HepG2 (cell line): ENCODE results near the gene GDPGP1. TPM values are rescaled to one million over a fixed set of nuclear protein-coding genes. Genes with fewer than 3 reads are reported as not detected.

Source experiments
- AGO1 ChIP-seq: fragments of 200-400 bp; formaldehyde crosslinking; IDR thresholded peaks from 2 replicates; pipeline ENCODE4 v1.6.1; 2017; ENCODE audit warnings: mild to moderate bottlenecking, low read depth, low read length, moderate library complexity; ENCODE audit not compliant: poor library complexity, severe bottlenecking
- CERS6 ChIP-seq: sonication (generic); formaldehyde crosslinking; IDR thresholded peaks from 2 replicates; pipeline ENCODE4 v1.5.0; 2020; ENCODE audit warnings: missing genetic modification reagents
- GRHL1 ChIP-seq: sonication (generic); formaldehyde crosslinking; conservative IDR thresholded peaks from 2 replicates; pipeline ENCODE4 v1.8.0; 2022; ENCODE audit warnings: missing genetic modification reagents
- HNF1B ChIP-seq: sonication (generic); formaldehyde crosslinking; IDR thresholded peaks from 2 replicates; pipeline ENCODE4 v1.5.1; 2020; ENCODE audit warnings: mild to moderate bottlenecking, moderate library complexity, missing genetic modification reagents
- SMARCC2 ChIP-seq: fragments of 450-650 bp; IDR thresholded peaks from 2 replicates; pipeline ENCODE4 v1.6.1; 2017; ENCODE audit warnings: antibody characterized with exemption, mild to moderate bottlenecking
- SOX5 ChIP-seq: IDR thresholded peaks from 2 replicates; pipeline ENCODE4 v1.6.1; 2016; ENCODE audit warnings: borderline replicate concordance
- TAF15 ChIP-seq: fragments of 200-400 bp; formaldehyde crosslinking; IDR thresholded peaks from one replicate; pipeline ENCODE4 v1.6.1; 2018; ENCODE audit warnings: mild to moderate bottlenecking, low read depth, low read length; ENCODE audit not compliant: poor library complexity, severe bottlenecking
- ZFP1 ChIP-seq: IDR thresholded peaks from 2 replicates; pipeline ENCODE4 v1.6.1; 2016
- ZFYVE20 ChIP-seq: sonication (generic); formaldehyde crosslinking; IDR thresholded peaks from 2 replicates; pipeline ENCODE4 v1.8.0; 2023; ENCODE audit warnings: low read depth, mild to moderate bottlenecking, moderate library complexity, missing genetic modification reagents, borderline replicate concordance
- ZNF30 ChIP-seq: sonication (generic); formaldehyde crosslinking; IDR thresholded peaks from 2 replicates; pipeline ENCODE4 v1.5.0; 2020; ENCODE audit warnings: mild to moderate bottlenecking, missing genetic modification reagents
- ZNF333 ChIP-seq: sonication (generic); formaldehyde crosslinking; IDR thresholded peaks from 2 replicates; pipeline ENCODE4 v1.4.0; 2020; ENCODE audit warnings: mild to moderate bottlenecking, missing genetic modification reagents, borderline replicate concordance
- polyA plus RNA-seq, 8 experiments: library from polyadenylated mRNA; depleted of rRNA in 3 of 8; stranded (reverse) in 7 of 8; unstranded in 1 of 8; fragments of >200 nt; fragmentation: Illumina TruSeq in 4 of 8; extraction: Trizol in 4 of 8; gene quantifications; 2 replicates each; pipeline versions ENCODE4 v1.2.1 to v1.2.3, GENCODE V29; 2011 to 2016; ENCODE audit warnings: low read depth in 4 of 8, missing spikeins in 1 of 8, mixed read lengths in 1 of 8; ENCODE audit not compliant: insufficient read depth in 1 of 8
- total RNA-seq, 5 experiments: library from RNA; depleted of rRNA; stranded (reverse); fragments of >200 nt; fragmentation: Illumina TruSeq; extraction: Trizol; gene quantifications; 2 replicates each; pipeline ENCODE4 v1.2.3, GENCODE V29; 2016; ENCODE audit warnings: low read depth in 1 of 5
- TF ChIP-seq, protein P1 (sequence below): IDR thresholded peaks from 2 replicates; pipeline ENCODE4 v1.6.1; 2016; ENCODE audit warnings: low read depth
- TF ChIP-seq, protein P2 (sequence below): sonication (generic); formaldehyde crosslinking; IDR thresholded peaks from 2 replicates; pipeline ENCODE4 v1.4.0; 2020; ENCODE audit warnings: mild to moderate bottlenecking, missing genetic modification reagents
- TF ChIP-seq, protein P3 (sequence below): sonication (generic); formaldehyde crosslinking; IDR thresholded peaks from 2 replicates; pipeline ENCODE4 v1.4.0; 2020; ENCODE audit warnings: missing genetic modification reagents
- TF ChIP-seq, protein P4 (sequence below): sonication (generic); formaldehyde crosslinking; IDR thresholded peaks from 2 replicates; pipeline ENCODE4 v1.5.0; 2020; ENCODE audit warnings: missing genetic modification reagents

Gene GDPGP1
- total and polyA plus RNA-seq, 2 of the 13 experiments (the other 11 are each of a cell fraction or from before 2014, with no cell fraction given), result 1.5 to 4.3 TPM

DNA sequence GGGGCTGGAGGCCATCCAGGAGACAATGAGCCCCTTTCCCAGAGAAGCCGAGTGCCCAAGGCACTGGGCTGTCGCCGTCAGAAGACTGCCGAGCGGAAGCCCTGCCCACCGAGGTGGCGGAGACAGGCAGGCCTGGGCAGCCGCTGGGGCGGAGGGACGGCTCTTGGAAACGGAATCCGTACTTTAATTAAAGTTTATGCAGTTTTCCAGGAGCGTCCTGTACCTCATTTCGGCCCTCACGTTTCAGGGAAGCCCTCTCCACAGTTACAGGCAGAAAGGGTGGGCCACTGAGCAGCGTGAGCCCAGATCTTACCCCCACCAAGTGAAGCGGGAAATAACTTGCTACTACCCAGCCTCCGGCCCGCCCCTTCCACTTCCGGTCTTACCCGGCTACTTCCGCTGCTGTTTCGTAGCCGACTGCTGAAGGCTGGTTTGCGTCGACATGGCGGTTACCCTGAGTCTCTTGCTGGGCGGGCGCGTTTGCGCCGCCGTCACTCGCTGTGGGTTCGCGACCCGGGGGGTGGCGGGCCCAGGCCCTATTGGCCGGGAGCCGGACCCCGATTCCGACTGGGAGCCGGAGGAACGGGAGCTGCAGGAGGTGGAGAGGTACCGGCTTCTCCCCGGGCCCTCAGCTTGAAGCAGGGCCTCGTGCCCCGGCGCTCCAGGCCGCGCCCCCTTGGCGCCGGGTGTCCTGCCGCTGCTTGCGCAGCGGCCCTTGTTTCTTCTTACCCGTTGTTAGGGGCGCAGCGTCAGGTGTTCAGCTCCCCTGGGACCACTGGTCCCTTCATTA is 31.5 kb downstream of the GDPGP1 start, which contains the start of gene NGRN (continued):
- TF ChIP-seq ZNF333 (CRISPR knock-in tag) (0 out of 2 replicates have a peak, but pooled peaks have one; percentile 12), GRHL1 (CRISPR knock-in tag) (no peak), ZFYVE20 (CRISPR knock-in tag) (no peak), SOX5 (CRISPR knock-in tag) (0 out of 2 replicates have a peak, but pooled peaks have one; percentile 20), TAF15 (no peak), AGO1 (peak; percentile 49), CERS6 (CRISPR knock-in tag) (no peak), HNF1B (peak; percentile 92), ZFP1 (CRISPR knock-in tag) (no peak), SMARCC2 (no peak), ZNF30 (CRISPR knock-in tag) (0 out of 2 replicates have a peak, but pooled peaks have one; percentile 20)
- TF ChIP-seq, protein P1, sequence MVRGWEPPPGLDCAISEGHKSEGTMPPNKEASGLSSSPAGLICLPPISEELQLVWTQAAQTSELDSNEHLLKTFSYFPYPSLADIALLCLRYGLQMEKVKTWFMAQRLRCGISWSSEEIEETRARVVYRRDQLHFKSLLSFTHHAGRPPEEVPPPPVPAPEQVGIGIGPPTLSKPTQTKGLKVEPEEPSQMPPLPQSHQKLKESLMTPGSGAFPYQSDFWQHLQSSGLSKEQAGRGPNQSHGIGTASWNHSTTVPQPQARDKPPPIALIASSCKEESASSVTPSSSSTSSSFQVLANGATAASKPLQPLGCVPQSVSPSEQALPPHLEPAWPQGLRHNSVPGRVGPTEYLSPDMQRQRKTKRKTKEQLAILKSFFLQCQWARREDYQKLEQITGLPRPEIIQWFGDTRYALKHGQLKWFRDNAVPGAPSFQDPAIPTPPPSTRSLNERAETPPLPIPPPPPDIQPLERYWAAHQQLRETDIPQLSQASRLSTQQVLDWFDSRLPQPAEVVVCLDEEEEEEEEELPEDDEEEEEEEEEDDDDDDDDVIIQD (CRISPR knock-in tag), result no peak
- TF ChIP-seq, protein P2, sequence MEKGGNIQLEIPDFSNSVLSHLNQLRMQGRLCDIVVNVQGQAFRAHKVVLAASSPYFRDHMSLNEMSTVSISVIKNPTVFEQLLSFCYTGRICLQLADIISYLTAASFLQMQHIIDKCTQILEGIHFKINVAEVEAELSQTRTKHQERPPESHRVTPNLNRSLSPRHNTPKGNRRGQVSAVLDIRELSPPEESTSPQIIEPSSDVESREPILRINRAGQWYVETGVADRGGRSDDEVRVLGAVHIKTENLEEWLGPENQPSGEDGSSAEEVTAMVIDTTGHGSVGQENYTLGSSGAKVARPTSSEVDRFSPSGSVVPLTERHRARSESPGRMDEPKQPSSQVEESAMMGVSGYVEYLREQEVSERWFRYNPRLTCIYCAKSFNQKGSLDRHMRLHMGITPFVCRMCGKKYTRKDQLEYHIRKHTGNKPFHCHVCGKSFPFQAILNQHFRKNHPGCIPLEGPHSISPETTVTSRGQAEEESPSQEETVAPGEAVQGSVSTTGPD, result no peak
- TF ChIP-seq, protein P3, sequence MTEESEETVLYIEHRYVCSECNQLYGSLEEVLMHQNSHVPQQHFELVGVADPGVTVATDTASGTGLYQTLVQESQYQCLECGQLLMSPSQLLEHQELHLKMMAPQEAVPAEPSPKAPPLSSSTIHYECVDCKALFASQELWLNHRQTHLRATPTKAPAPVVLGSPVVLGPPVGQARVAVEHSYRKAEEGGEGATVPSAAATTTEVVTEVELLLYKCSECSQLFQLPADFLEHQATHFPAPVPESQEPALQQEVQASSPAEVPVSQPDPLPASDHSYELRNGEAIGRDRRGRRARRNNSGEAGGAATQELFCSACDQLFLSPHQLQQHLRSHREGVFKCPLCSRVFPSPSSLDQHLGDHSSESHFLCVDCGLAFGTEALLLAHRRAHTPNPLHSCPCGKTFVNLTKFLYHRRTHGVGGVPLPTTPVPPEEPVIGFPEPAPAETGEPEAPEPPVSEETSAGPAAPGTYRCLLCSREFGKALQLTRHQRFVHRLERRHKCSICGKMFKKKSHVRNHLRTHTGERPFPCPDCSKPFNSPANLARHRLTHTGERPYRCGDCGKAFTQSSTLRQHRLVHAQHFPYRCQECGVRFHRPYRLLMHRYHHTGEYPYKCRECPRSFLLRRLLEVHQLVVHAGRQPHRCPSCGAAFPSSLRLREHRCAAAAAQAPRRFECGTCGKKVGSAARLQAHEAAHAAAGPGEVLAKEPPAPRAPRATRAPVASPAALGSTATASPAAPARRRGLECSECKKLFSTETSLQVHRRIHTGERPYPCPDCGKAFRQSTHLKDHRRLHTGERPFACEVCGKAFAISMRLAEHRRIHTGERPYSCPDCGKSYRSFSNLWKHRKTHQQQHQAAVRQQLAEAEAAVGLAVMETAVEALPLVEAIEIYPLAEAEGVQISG (CRISPR knock-in tag), result peak; percentile 85
- TF ChIP-seq, protein P4, sequence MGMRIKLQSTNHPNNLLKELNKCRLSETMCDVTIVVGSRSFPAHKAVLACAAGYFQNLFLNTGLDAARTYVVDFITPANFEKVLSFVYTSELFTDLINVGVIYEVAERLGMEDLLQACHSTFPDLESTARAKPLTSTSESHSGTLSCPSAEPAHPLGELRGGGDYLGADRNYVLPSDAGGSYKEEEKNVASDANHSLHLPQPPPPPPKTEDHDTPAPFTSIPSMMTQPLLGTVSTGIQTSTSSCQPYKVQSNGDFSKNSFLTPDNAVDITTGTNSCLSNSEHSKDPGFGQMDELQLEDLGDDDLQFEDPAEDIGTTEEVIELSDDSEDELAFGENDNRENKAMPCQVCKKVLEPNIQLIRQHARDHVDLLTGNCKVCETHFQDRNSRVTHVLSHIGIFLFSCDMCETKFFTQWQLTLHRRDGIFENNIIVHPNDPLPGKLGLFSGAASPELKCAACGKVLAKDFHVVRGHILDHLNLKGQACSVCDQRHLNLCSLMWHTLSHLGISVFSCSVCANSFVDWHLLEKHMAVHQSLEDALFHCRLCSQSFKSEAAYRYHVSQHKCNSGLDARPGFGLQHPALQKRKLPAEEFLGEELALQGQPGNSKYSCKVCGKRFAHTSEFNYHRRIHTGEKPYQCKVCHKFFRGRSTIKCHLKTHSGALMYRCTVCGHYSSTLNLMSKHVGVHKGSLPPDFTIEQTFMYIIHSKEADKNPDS (CRISPR knock-in tag), result no peak
